H1 (cell line): Measurements from ENCODE around the gene SPATS2L. TPM values are rescaled to one million over a fixed set of nuclear protein-coding genes. Genes with fewer than 3 reads are reported as not detected.

Experiments used
- CTCF ChIA-PET: fragments of 300-600 bp; sonication (Branson Sonifier 250); formaldehyde crosslinking; loops from one replicate; lab custom pipeline; 2021; ENCODE audit not compliant: partially characterized antibody; lab: Charles Lee
- POLR2A ChIA-PET: fragments of 300-600 bp; sonication (Branson Sonifier 250); formaldehyde crosslinking; loops from one replicate; lab custom pipeline; 2021; ENCODE audit warnings: inconsistent platforms; ENCODE audit not compliant: partially characterized antibody; lab: Charles Lee
- DNase-seq, 2 experiments: peaks; one replicate each; pipeline versions ENCODE4 v3.0.0 to v3.0.0-alpha.2; 2010 to 2022; ENCODE audit warnings: low spot score in 2 of 2, low read depth in 1 of 2, mixed read lengths in 1 of 2
- FAIRE-seq: peaks from 2 replicates; lab custom pipeline; 2011; peaks lifted over from hg19 to GRCh38; lab: Jason Lieb, UNC
- H2AFZ ChIP-seq: 2 replicates; pipeline ENCODE4 v1.8.1; 2012; ENCODE audit warnings: low read length, inconsistent platforms
- H2AK5ac ChIP-seq: 2 replicates; pipeline ENCODE4 v1.6.1; 2013; ENCODE audit warnings: low read depth, low read length
- H2BK120ac ChIP-seq: replicated peaks from 2 replicates; pipeline ENCODE3; 2013; ENCODE audit warnings: low read depth, low read length, inconsistent platforms
- H2BK12ac ChIP-seq: 2 replicates; pipeline ENCODE4 v1.6.1; 2013; ENCODE audit warnings: low read depth, low read length
- H2BK15ac ChIP-seq: 2 replicates; pipeline ENCODE4 v1.6.1; 2013; ENCODE audit warnings: low read length
- H2BK20ac ChIP-seq: 2 replicates; pipeline ENCODE4 v1.6.1; 2013; ENCODE audit warnings: low read length
- H2BK5ac ChIP-seq: 2 replicates; pipeline ENCODE4 v1.6.1; 2013; ENCODE audit warnings: low read depth, low read length
- H3K14ac ChIP-seq: 2 replicates; pipeline ENCODE4 v1.6.1; 2013; ENCODE audit warnings: inconsistent platforms; ENCODE audit not compliant: insufficient read length
- H3K18ac ChIP-seq: 2 replicates; pipeline ENCODE4 v1.6.1; 2013; ENCODE audit warnings: low read length; ENCODE audit errors: extremely low read depth
- H3K23ac ChIP-seq: 2 replicates; pipeline ENCODE4 v1.6.1; 2013; ENCODE audit warnings: inconsistent platforms; ENCODE audit not compliant: insufficient read length
- H3K23me2 ChIP-seq: 2 replicates; pipeline ENCODE4 v1.6.1; 2013; ENCODE audit warnings: low read depth, low read length
- H3K27ac ChIP-seq: 2 replicates; pipeline ENCODE4 v1.6.1; 2011; ENCODE audit warnings: low read depth, low read length, inconsistent platforms
- H3K27me3 ChIP-seq, 4 experiments: replicated peaks in 1 of 4; 1 replicate in 1 of 4; 2 replicates in 3 of 4; pipeline versions ENCODE4 v1.6.1 to v1.8.1; 2011 to 2013; ENCODE audit warnings: low read length in 3 of 4, mild to moderate bottlenecking in 3 of 4, inconsistent platforms in 2 of 4, mixed read lengths in 2 of 4, moderate library complexity in 1 of 4; ENCODE audit not compliant: control insufficient read depth in 3 of 4, insufficient read depth in 3 of 4; ENCODE audit errors: extremely low read depth in 1 of 4
- H3K36me3 ChIP-seq, 4 experiments: 2 replicates each; pipeline versions ENCODE4 v1.6.1 to v1.8.1; 2011 to 2013; ENCODE audit warnings: mild to moderate bottlenecking in 4 of 4, low read length in 3 of 4, moderate library complexity in 2 of 4, control low read depth in 1 of 4, inconsistent platforms in 1 of 4; ENCODE audit not compliant: insufficient read depth in 4 of 4, control insufficient read depth in 2 of 4
- H3K4ac ChIP-seq: replicated peaks from 2 replicates; pipeline ENCODE3; 2013; ENCODE audit warnings: low read length, low read depth, mixed read lengths, inconsistent platforms; ENCODE audit not compliant: insufficient read length
- H3K4me1 ChIP-seq, 4 experiments: replicated peaks in 1 of 4; 1 replicate in 1 of 4; 2 replicates in 3 of 4; pipeline versions ENCODE4 v1.6.1 to v1.8.1; 2011 to 2013; ENCODE audit warnings: low read length in 3 of 4, inconsistent platforms in 2 of 4, mixed read lengths in 1 of 4; ENCODE audit not compliant: insufficient read depth in 4 of 4, control insufficient read depth in 3 of 4
- H3K4me2 ChIP-seq, 2 experiments: 2 replicates each; pipeline versions ENCODE4 v1.6.1 to v1.8.1; 2011 to 2013; ENCODE audit warnings: low read depth in 2 of 2, low read length in 2 of 2, control low read depth in 1 of 2, inconsistent platforms in 1 of 2, mild to moderate bottlenecking in 1 of 2; ENCODE audit not compliant: insufficient read depth in 1 of 2
- H3K4me3 ChIP-seq, 4 experiments: fragments of 200-600, 300-600 bp in 1 of 4; sonication (generic), shearing (Covaris generic), sonication (Bioruptor Twin) in 1 of 4; 2 replicates each; pipeline versions ENCODE4 v1.5.1 to v1.8.1; 2011 to 2016; ENCODE audit warnings: low read length in 4 of 4, low read depth in 3 of 4, control low read depth in 2 of 4, inconsistent platforms in 2 of 4, mild to moderate bottlenecking in 2 of 4, mixed read lengths in 1 of 4, moderate library complexity in 1 of 4; ENCODE audit not compliant: insufficient read depth in 2 of 4; ENCODE audit errors: extremely low read depth in 1 of 4
- H3K56ac ChIP-seq: replicated peaks from 2 replicates; pipeline ENCODE3; 2013; ENCODE audit warnings: low read depth, mild to moderate bottlenecking, mixed read lengths, low read length, inconsistent platforms; ENCODE audit not compliant: insufficient read length
- H3K79me1 ChIP-seq: 2 replicates; pipeline ENCODE4 v1.6.1; 2013; ENCODE audit warnings: low read depth, low read length, control low read depth
- H3K79me2 ChIP-seq, 2 experiments: 2 replicates each; pipeline versions ENCODE4 v1.6.1 to v1.8.1; 2012 to 2013; ENCODE audit warnings: low read length in 2 of 2, mild to moderate bottlenecking in 2 of 2, inconsistent platforms in 1 of 2; ENCODE audit not compliant: insufficient read depth in 2 of 2, control insufficient read depth in 1 of 2
- H3K9ac ChIP-seq, 4 experiments: replicated peaks in 1 of 4; 1 replicate in 1 of 4; 2 replicates in 3 of 4; pipeline versions ENCODE4 v1.6.1 to v1.8.1; 2011 to 2013; ENCODE audit warnings: low read depth in 3 of 4, low read length in 3 of 4, control low read depth in 2 of 4, mild to moderate bottlenecking in 2 of 4, moderate library complexity in 2 of 4, inconsistent platforms in 1 of 4; ENCODE audit errors: extremely low read depth in 1 of 4
- H3K9me3 ChIP-seq, 2 experiments: 2 replicates each; pipeline versions ENCODE4 v1.6.1 to v1.8.1; 2012 to 2013; ENCODE audit warnings: mild to moderate bottlenecking in 2 of 2, moderate library complexity in 2 of 2, control low read depth in 1 of 2, inconsistent platforms in 1 of 2, low read depth in 1 of 2, low read length in 1 of 2, mixed read lengths in 1 of 2; ENCODE audit not compliant: insufficient read depth in 2 of 2
- H4K20me1 ChIP-seq, 2 experiments: replicated peaks in 1 of 2; 2 replicates each; pipeline versions ENCODE3 to v1.8.1; 2011 to 2013; ENCODE audit warnings: inconsistent platforms in 2 of 2, low read length in 2 of 2, mild to moderate bottlenecking in 1 of 2; ENCODE audit not compliant: insufficient read depth in 2 of 2, control insufficient read depth in 1 of 2
- H4K5ac ChIP-seq: 2 replicates; pipeline ENCODE4 v1.6.1; 2013; ENCODE audit warnings: low read length, low read depth, mixed read lengths, inconsistent platforms; ENCODE audit not compliant: insufficient read length
- H4K8ac ChIP-seq: 2 replicates; pipeline ENCODE4 v1.8.0; 2013; ENCODE audit warnings: mild to moderate bottlenecking, moderate library complexity, low read length, inconsistent platforms; ENCODE audit not compliant: insufficient read depth; ENCODE audit errors: extremely low read depth
- H4K91ac ChIP-seq: replicated peaks from 2 replicates; pipeline ENCODE3; 2013; ENCODE audit warnings: low read length, mixed read lengths, inconsistent platforms; ENCODE audit not compliant: insufficient read length
- POLR2A ChIP-seq, 2 experiments: IDR thresholded peaks; 1 replicate in 1 of 2; 2 replicates in 1 of 2; pipeline ENCODE4 v1.6.1; 2011; ENCODE audit warnings: low read depth in 2 of 2, low read length in 2 of 2, mild to moderate bottlenecking in 2 of 2; ENCODE audit errors: control extremely low read depth in 1 of 2
- POLR2AphosphoS5 ChIP-seq: IDR thresholded peaks from 2 replicates; pipeline ENCODE4 v1.6.1; 2011; ENCODE audit warnings: low read depth, low read length
- WGBS, 2 experiments: shearing (Covaris generic) in 1 of 2; methylation state at CpG; one replicate each; pipeline versions ENCODE4 v1.1.6 to v1.1.7; 2013 to 2015; ENCODE audit warnings: low lambda C conversion rate in 2 of 2, mixed read lengths in 2 of 2, inconsistent platforms in 1 of 2, low coverage in 1 of 2, missing lambda C conversion rate in 1 of 2; ENCODE audit not compliant: insufficient replicate concordance in 2 of 2, insufficient coverage in 1 of 2, insufficient read length in 1 of 2; ENCODE audit errors: extremely low coverage in 1 of 2, missing lambda C conversion rate in 1 of 2; 5-methylcytosine and 5-hydroxymethylcytosine counted together
- polyA plus RNA-seq, 7 experiments: library from polyadenylated mRNA; depleted of rRNA in 3 of 7; stranded (reverse) in 5 of 7; unstranded in 2 of 7; fragments of >200 nt in 5 of 7; fragments of 200-250 nt in 2 of 7; gene quantifications; 1 replicate in 5 of 7; 2 replicates in 1 of 7; 4 replicates in 1 of 7; pipeline versions ENCODE4 v1.2.1 to v1.2.3, GENCODE V29; 2011 to 2013; ENCODE audit warnings: missing spikeins in 2 of 7, mixed read lengths in 2 of 7
- total RNA-seq: library from RNA; stranded (reverse); fragmentation: NEBNext Ultra II Directional; extraction: Animal tissue kit (Norgen Biotek cat#: 25700); gene quantifications from 2 replicates; pipeline ENCODE4 v1.2.1, GENCODE V29; 2021

Gene SPATS2L
- total and polyA plus RNA-seq, 2 of the 8 experiments (the other 6 are each of a cell fraction or from before 2014, with no cell fraction given): 67.3 to 189 TPM

GRCh38 chr2:200380833-200381542 is 74.5 kb downstream of the SPATS2L start:
- CTCF ChIA-PET: interaction anchor here (0.9 to 1.2 kb wide), 2 partner anchors 401 to 408 kb away, joined by 4 read pairs; no protein-coding TSS in a partner anchor
- H2AFZ ChIP-seq: no peak overlapping the region
- 81% methylated on average over 5 of the region's 5 CpGs; no CpG with 5 or more reads in 1 of the 2 experiments for WGBS, 2 experiments
- no peak overlapping the region for H3K9ac ChIP-seq
- H3K4ac ChIP-seq: peak overlapping the region; percentile 47
- no peaks in the 10 kb centered on the region for H3K9me3 ChIP-seq
- H4K5ac ChIP-seq: no peak overlapping the region
- no peak overlapping the region for H3K14ac ChIP-seq
- H2BK15ac ChIP-seq: no peak overlapping the region
- no peak overlapping the region for H3K27ac ChIP-seq
- H3K4me2 ChIP-seq: no peak overlapping the region; a peak in 1 of 4 replicates
- H4K91ac ChIP-seq: no peak overlapping the region
- no peak overlapping the region for H3K18ac ChIP-seq
- no peak overlapping the region for H2BK12ac ChIP-seq
- H3K4me1 ChIP-seq: peaks cover 15 to 48% (median 39%) of the 10 kb centered on the region in 4 experiments
- H4K8ac ChIP-seq: no peak overlapping the region
- H2BK5ac ChIP-seq: peak overlapping the region; percentile 35; the same call in 1 of the 2 replicates
- no peaks in the 10 kb centered on the region for H3K27me3 ChIP-seq
- no peaks in the 10 kb centered on the region for H3K23me2 ChIP-seq
- peaks cover 4% of the 10 kb centered on the region; the same call in 1 of the 2 replicates for H3K79me1 ChIP-seq
- H2BK120ac ChIP-seq: no peak overlapping the region
- H3K56ac ChIP-seq: no peak overlapping the region
- FAIRE-seq: no peak
- H4K20me1 ChIP-seq: no peaks in the 10 kb centered on the region
- no peak overlapping the region for H3K23ac ChIP-seq
- DNase-seq: no peak
- no peak overlapping the region for H2AK5ac ChIP-seq
- POLR2A ChIA-PET: interaction anchor here (1.0 to 1.1 kb wide), 2 partner anchors 18 to 33 kb away, joined by 4 to 5 read pairs; no protein-coding TSS in a partner anchor
- no peaks in the 10 kb centered on the region for H3K36me3 ChIP-seq
- H3K4me3 ChIP-seq: no peak overlapping the region
- peaks cover 0 to 93% of the 10 kb centered on the region in 2 experiments; a peak in 3 of 4 replicates for H3K79me2 ChIP-seq
- no peak overlapping the region for H2BK20ac ChIP-seq
- TF ChIP-seq POLR2A (IDR thresholded peaks at IDR 0.05; ENCODE audit: control extremely low read depth in 1 of 2, low read depth in 2 of 2, low read length in 2 of 2): peak in 1 of 2 experiments; percentile 32; a peak in 1 of 3 replicates
- TF ChIP-seq POLR2AphosphoS5: no peak
